Tibial artery (tissue), 4 donors: ENCODE results near the gene MRPS17.

ENCODE experiments used
- DNase-seq, 2 donors: peaks; one replicate each; pipeline ENCODE4 v3.0.0-alpha.2; 2019
- H3K27ac ChIP-seq, 2 donors: fragments of 200-600 bp; sonication (generic) in 1 of 2; 1 replicate in 1 of 2; 2 replicates in 1 of 2; pipeline ENCODE4 v1.5.1; 2018 to 2019; ENCODE audit warnings: mild to moderate bottlenecking in 1 of 2
- H3K27me3 ChIP-seq, 2 donors: fragments of 200-600 bp; sonication (generic) in 1 of 2; one replicate each; pipeline versions ENCODE4 v1.5.1 to v1.6.0; 2016 to 2019
- H3K36me3 ChIP-seq, 3 donors: fragments of 200-600 bp; sonication (generic) in 2 of 3; one replicate each; pipeline ENCODE4 v1.5.1; 2016 to 2019; ENCODE audit warnings: mild to moderate bottlenecking in 2 of 3
- H3K4me1 ChIP-seq, 4 donors: fragments of 200-600 bp; sonication (generic) in 2 of 4; 1 replicate in 3 of 4; 2 replicates in 1 of 4; pipeline ENCODE4 v1.5.1; 2016 to 2019
- H3K4me3 ChIP-seq, 2 donors: fragments of 200-600 bp; sonication (generic) in 1 of 2; 1 replicate in 1 of 2; 2 replicates in 1 of 2; pipeline ENCODE4 v1.5.1; 2018 to 2019; ENCODE audit warnings: mild to moderate bottlenecking in 2 of 2
- H3K9me3 ChIP-seq, 3 donors: fragments of 200-600 bp; sonication (generic) in 1 of 3; one replicate each; pipeline ENCODE4 v1.5.1; 2016 to 2019
- CTCF ChIP-seq, 2 experiments: fragments of 200-600 bp in 1 of 2; fragments of 450-650 bp in 1 of 2; IDR thresholded peaks; one replicate each; pipeline ENCODE4 v1.5.1; 2017 to 2019; ENCODE audit warnings: antibody characterized with exemption in 2 of 2, mild to moderate bottlenecking in 1 of 2, moderate library complexity in 1 of 2
- intact Hi-C: fragments of 100-400 bp; cut with DNase I; formaldehyde crosslinking; loops from one replicate; pipeline ENCODE4 v1.15.0; 2023; ENCODE audit warnings: low total_unique reads

The MRPS17 gene

GRCh38 chr7:55970978-55971377 is 19.3 kb downstream of the MRPS17 start:
- Histone ChIP-seq H3K27me3 (no peaks in the 10 kb centered on the region), H3K9me3 (no peaks in the 10 kb centered on the region), H3K27ac (no peak overlapping the region), H3K4me1 (peaks cover 0 to 17% (median 5%) of the 10 kb centered on the region in 4 donors), H3K4me3 (no peak overlapping the region), H3K36me3 (peaks cover 0 to 24% (median 0%) of the 10 kb centered on the region in 3 donors)
- no peak for DNase-seq
- no peak for TF ChIP-seq CTCF (IDR thresholded peaks at IDR 0.05)
- intact Hi-C loops = no loop called here

- no peak for TF ChIP-seq CTCF (IDR thresholded peaks at IDR 0.05)
- peaks cover 2 to 23% (median 4%) of the 10 kb centered on the region in 3 donors for H3K36me3 ChIP-seq
- DNase-seq = no peak
- peaks cover 0 to 6% (median 0%) of the 10 kb centered on the region in 4 donors for H3K4me1 ChIP-seq
- H3K4me3 ChIP-seq = no peak overlapping the region
- intact Hi-C loops = no loop called here
- no peak overlapping the region for H3K27ac ChIP-seq
- H3K9me3 ChIP-seq = no peaks in the 10 kb centered on the region
- H3K27me3 ChIP-seq = no peaks in the 10 kb centered on the region
These were observed 22.1 kb downstream of the MRPS17 start for GRCh38 chr7:55973747-55974250.

- H3K9me3 ChIP-seq = no peaks in the 10 kb centered on the region
- H3K36me3 ChIP-seq = peaks cover 22 to 35% (median 26%) of the 10 kb centered on the region in 3 donors
- no peak for TF ChIP-seq CTCF (IDR thresholded peaks at IDR 0.05)
- no peak overlapping the region for H3K4me3 ChIP-seq
- no peak overlapping the region for H3K27ac ChIP-seq
- intact Hi-C loops = no loop called here
- H3K4me1 ChIP-seq = peaks cover 0 to 6% (median 0%) of the 10 kb centered on the region in 4 donors
- H3K27me3 ChIP-seq = no peaks in the 10 kb centered on the region
- no peak for DNase-seq
These were observed 24.4 kb downstream of the MRPS17 start for GRCh38 chr7:55975988-55976633.

GRCh38 chr7:55977831-55978230 is 26.2 kb downstream of the MRPS17 start:
- Histone ChIP-seq H3K4me1 (peaks cover 0 to 6% (median 0%) of the 10 kb centered on the region in 4 donors), H3K9me3 (no peaks in the 10 kb centered on the region), H3K36me3 (peaks cover 35 to 52% (median 43%) of the 10 kb centered on the region in 3 donors), H3K27ac (no peak overlapping the region), H3K4me3 (no peak overlapping the region), H3K27me3 (no peaks in the 10 kb centered on the region)
- intact Hi-C loops = no loop called here
- no peak for TF ChIP-seq CTCF (IDR thresholded peaks at IDR 0.05)
- DNase-seq = no peak

- intact Hi-C loops = no loop called here
- Histone ChIP-seq H3K27me3 (no peaks in the 10 kb centered on the region), H3K9me3 (no peaks in the 10 kb centered on the region), H3K36me3 (peaks cover 59 to 76% (median 66%) of the 10 kb centered on the region in 3 donors), H3K27ac (no peak overlapping the region), H3K4me1 (peaks cover 0 to 6% (median 0%) of the 10 kb centered on the region in 4 donors), H3K4me3 (no peak overlapping the region)
- no peak for DNase-seq
- no peak for TF ChIP-seq CTCF (IDR thresholded peaks at IDR 0.05)
These were observed 28.6 kb downstream of the MRPS17 start for GRCh38 chr7:55980266-55980665.
